SIG-M5 treated with dmso at 0.1 percent for 504 hours (cell line): ENCODE results near the gene DNM2.
"Not testable (repeated sequence)": the region's sequence is repeated elsewhere in the genome, so short reads cannot be mapped to it uniquely, and the experiment has no call there.

Experiments
- DNase-seq: peaks from one replicate; lab custom pipeline; 2025; ENCODE audit not compliant: unreplicated experiment; lab: John Stamatoyannopoulos, UW

DNM2 gene

DNA sequence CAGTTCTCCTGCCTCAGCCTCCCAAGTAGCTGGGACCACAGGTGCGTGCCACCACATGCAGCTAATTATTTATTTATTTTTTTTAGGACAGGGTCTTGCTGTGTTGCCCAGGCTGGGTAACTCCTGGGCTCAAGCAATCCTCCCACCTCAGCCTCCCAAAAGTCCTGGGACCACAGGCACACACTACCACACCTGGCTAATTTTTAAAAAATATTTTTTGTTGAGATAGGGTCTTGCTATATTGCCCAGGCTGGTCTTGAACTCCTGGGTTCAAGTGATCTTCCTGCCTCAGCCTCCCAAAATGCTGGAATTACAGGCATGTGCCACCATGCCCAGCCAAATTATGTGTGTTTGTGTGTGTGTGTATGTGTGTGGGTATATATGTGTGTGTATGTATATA, 139.0 kb downstream of the DNM2 start:
- DNase-seq = not testable (repeated sequence)

GRCh38 chr19:10858204-10858828, 140.4 kb downstream of the DNM2 start:
- no peak for DNase-seq

DNA sequence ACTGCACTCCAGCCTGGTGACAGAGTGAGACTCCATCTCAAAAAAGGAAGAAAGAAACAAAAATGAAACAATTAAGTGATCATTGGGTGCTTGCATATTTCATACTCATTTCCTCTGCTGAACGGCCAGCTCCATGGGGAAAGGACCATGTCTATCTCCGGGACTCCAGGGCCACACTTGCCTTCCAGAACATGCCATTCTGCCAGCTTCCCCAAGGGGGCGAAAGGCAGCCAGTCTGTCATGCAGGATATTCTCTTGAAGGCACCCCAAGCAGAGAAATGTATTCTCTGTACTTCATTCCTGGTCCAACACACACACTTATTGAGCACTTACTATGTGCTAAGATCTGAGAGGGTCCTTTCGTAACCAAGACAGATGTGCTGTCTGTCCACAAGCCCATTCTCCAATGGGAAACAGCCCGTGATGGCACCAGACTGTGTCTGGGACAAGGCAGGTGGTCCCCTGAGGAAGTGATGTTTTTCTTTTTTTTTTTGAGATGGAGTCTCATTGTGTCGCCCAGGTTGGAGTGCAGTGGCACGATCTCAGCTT, 143.3 kb downstream of the DNM2 start:
- peak; percentile 50 for DNase-seq

DNA sequence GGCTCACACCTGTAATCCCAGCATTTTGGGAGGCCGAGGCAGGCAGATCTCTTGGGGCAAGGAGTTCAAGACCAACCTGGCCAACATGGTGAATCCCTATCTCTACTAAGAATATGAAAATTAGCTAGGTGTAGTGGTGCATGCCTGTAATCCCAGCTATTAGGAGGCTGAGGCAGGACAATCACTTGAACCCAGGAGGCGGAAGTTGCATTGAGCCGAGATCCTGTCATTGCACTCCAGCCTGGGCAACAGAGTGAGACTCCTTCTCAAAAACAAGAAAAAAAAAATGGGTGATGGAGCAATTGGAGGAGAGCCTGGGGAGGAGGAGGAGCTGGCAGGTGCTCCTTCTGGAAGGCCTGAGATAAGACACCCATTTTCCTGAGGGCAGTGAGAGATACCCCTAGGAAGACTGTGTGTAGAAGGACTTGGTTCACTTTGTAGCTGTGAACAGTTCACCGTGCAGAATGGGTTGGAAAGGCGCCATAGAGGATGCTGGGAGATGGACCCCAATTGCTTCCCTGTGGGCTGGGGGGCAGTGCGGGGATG, 144.8 kb downstream of the DNM2 start:
- DNase-seq = no peak

DNA sequence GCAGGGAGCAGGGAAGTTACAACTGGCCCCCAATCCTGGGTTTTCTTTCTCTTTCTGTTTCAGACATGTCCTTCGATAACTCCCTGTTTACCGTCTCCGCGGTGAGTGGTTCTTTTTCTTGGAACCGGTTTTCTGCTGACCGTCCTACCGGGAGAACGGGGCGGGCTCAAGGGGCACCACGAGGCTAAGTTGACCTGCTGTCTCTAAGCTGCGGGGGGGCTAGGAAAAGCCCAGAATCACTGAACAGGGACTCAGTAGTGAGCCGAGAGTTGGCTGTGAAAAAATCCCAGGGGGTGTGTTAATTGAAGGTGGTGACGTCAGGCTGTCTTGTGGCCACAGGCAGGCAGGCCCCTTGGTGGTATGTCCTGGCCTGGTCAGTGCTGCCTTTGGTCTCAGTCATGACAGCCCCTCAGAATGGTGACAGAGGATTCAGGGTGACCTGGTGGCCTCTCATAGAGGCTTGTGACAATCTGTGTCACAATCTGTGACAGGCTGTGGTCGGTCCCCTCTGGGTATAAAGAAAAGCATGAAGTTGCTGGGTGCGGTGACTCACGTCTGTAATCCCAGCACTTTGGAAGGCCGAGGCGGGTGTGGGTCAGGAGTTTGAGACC, 145.3 kb downstream of the DNM2 start:
- DNase-seq = peak; percentile 19

- peak; percentile 81 for DNase-seq
These were observed 146.6 kb downstream of the DNM2 start for GRCh38 chr19:10864538-10864899.

DNA sequence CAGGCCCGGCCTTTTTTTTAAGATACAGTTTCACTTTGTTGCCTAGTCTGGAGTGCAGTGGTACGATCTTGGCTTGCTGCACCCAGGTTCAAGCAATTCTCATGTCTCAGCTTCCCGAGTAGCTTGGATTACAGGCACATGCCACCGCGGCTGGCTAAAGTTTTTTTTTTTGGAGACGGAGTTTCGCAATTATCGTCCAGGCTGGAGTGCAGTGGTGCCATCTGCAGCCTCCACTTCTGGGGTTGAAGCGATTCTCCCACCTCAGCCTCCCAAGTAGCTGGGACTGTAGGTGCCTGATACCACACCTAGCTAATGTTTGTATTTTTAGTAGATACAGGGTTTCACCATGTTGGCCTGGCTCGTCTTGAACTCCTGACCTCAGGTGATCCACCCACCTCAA, 148.6 kb downstream of the DNM2 start:
- no peak for DNase-seq

- DNase-seq = no peak
These were observed 151.1 kb downstream of the DNM2 start for GRCh38 chr19:10868872-10869547.

GRCh38 chr19:10869872-10870311, 152.0 kb downstream of the DNM2 start:
- not testable (repeated sequence) for DNase-seq

DNA sequence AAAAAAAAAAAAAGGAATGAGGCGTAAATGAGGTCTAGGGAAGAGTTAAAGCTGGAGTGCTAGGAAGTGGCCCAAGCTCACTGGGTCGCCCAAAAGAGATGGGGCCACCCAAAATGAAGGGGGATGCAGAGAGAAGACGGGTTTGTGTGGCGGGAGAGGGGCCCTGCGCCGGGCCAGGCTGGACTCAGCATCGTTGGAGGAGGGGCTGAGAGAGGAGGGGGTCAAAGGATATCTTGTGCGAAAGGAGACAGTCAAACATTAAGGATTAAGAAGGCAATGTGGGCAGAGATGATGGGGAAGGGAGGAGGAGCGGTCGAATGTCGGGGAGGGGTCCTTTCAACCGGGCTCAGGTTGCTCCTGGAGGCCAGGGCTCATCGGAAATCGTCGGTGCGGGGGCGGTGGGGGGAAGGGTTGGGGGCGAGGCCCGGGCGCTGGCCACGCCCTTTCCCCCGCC, 152.6 kb downstream of the DNM2 start:
- DNase-seq = no peak

- DNase-seq = peak; percentile 88
These were observed 153.2 kb downstream of the DNM2 start, which contains the start of gene CARM1 for GRCh38 chr19:10870955-10871603. TSS of gene CARM1 (plus strand) at chr19:10871553. CDS start at chr19:10871703, 150 bp downstream.

DNA sequence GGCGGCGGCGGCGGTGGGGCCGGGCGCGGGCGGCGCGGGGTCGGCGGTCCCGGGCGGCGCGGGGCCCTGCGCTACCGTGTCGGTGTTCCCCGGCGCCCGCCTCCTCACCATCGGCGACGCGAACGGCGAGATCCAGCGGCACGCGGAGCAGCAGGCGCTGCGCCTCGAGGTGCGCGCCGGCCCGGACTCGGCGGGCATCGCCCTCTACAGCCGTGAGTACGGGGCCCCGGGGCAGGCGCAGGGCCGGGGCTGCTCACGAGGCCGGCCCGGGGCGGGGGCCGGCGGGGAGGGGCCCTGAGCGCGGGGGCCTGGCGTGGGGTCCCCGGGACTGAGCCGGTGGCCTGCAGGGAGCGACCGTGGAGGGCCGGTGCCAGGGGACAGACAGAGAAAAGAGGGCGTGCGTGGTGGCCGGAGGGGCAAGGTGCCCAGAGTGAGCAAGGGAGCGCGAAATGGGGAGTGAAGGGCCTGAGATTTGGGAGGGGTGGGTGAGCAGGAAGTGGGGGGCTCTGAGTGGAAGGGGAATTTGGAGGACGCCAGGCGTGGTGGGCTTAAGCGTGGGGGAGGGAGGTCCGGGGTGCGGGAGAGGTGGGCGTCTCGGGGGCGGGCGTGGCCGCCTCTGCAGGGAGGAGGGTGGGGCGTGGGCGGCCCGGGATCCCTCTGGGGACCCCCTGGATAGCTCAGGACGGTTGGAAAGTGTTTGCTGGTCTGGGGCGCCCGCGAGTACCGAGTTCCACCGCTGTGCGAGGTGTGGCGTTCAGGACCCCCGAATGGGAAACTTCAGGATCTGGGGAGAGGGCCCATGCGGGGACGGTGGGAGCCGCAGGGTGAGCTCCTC, 154.0 kb downstream of the DNM2 start:
- DNase-seq = no peak

DNA sequence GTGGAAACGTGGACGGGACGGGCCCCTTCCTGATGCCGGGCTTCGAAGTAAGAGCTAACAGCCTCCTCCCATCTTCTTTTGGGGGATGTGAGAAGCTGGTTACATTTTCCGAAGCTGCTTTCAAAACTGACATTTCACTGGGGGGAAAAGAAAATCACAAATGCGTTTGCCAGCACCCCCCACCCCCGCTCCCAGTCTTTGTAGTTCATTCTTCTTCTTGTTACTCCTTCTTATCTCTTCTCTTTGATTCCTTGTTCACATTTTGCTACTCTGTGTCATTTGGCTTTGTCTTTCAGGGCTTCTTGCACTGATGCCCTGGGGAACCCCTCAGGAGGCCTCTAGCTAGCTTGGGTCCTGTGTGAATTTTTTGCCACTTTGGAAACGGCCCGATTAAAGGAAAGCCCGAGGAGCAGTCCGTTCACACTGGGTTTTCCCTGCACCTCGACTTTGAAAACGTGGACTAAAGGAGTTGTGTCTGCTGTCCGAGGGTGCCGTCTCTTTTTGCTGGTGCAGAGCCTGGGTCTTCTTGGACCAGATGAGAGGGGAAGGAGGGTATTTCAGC, 154.7 kb downstream of the DNM2 start:
- DNase-seq = no peak

DNA sequence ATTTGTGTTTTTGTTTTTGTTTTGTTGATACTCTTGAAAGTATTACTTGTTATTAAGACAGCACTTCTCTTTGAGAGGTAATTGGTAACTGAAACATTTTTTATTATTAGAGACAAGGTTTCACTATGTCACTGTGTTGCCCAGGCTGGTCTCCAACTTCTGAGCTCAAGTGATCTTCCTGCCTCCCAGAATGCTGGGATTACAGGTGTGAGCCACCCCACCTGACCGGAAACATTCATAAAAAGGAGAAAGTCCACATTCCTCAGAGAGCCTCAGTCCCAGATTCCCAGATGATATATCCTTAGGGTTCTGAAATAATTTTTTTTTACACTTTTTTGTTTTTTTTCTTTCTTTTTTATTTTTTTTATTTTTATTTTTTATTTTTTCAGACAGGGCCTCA, 156.1 kb downstream of the DNM2 start:
- no peak for DNase-seq

GRCh38 chr19:10876459-10877240, 158.8 kb downstream of the DNM2 start:
- no peak for DNase-seq

- DNase-seq = not testable (repeated sequence)
These were observed 159.7 kb downstream of the DNM2 start for GRCh38 chr19:10877608-10878007.

DNA sequence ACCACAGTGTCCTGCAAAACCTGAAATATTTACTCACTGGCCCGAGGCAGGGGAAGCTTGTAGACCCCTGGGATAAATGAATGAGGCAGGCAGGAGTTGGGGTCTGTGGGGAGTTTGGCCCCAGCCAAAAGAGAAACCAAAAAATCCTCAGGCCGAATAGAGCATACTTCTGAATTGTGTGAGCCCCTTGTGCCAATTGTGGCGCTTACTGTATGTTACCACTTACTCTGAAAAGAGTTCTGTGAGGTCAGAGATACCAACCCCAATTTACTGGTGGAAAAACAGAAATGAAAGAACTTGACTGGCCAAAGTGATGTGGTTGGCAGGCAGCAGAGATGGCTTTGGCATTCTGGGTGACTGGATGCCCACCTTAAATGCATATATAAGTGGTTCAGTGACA, 160.4 kb downstream of the DNM2 start:
- DNase-seq = no peak
